GM23338 (cell line): ENCODE measurements around the gene MYH10. TPM values are rescaled to one million over a fixed set of nuclear protein-coding genes. Genes with fewer than 3 reads are reported as not detected.

Experiments
- ATAC-seq: fragments of 200-7000 bp; cut with Tn5 transposase; 3 replicates; pipeline ENCODE4 v1.9.1; 2020
- DNase-seq: peaks from one replicate; pipeline ENCODE4 v3.0.0-alpha.2; 2015; ENCODE audit warnings: low spot score
- H2AFZ ChIP-seq: fragments of 200-600 bp; sonication (generic); 2 replicates; pipeline ENCODE4 v1.8.0; 2016; ENCODE audit warnings: antibody characterized with exemption, mild to moderate bottlenecking, moderate library complexity
- H3F3A ChIP-seq: fragments of 200-600 bp; sonication (generic); replicated peaks from 2 replicates; pipeline ENCODE4 v1.8.0; 2017; ENCODE audit warnings: antibody characterized with exemption, mixed run types, low read depth
- H3K27ac ChIP-seq: fragments of 200-600 bp; sonication (generic); 2 replicates; pipeline ENCODE4 v1.6.1; 2016; ENCODE audit warnings: low read depth
- H3K27me3 ChIP-seq: fragments of 200-600 bp; sonication (generic); 2 replicates; pipeline ENCODE4 v1.8.0; 2016; ENCODE audit warnings: mild to moderate bottlenecking, mixed run types, moderate library complexity; ENCODE audit not compliant: insufficient read depth
- H3K36me3 ChIP-seq: fragments of 200-600 bp; sonication (generic); 2 replicates; pipeline ENCODE4 v1.8.0; 2016; ENCODE audit warnings: mild to moderate bottlenecking; ENCODE audit not compliant: insufficient read depth
- H3K4me1 ChIP-seq: fragments of 200-600 bp; sonication (generic); 2 replicates; pipeline ENCODE4 v1.8.0; 2016; ENCODE audit warnings: mild to moderate bottlenecking, moderate library complexity; ENCODE audit not compliant: insufficient read depth
- H3K4me2 ChIP-seq: fragments of 200-600 bp; sonication (generic); 2 replicates; pipeline ENCODE4 v1.7.1; 2017; ENCODE audit warnings: mixed run types
- H3K4me3 ChIP-seq: fragments of 200-600 bp; sonication (generic); 2 replicates; pipeline ENCODE4 v1.6.1; 2016; ENCODE audit warnings: mixed run types
- H3K79me2 ChIP-seq: fragments of 200-600 bp; sonication (generic); replicated peaks from 2 replicates; pipeline ENCODE4 v1.8.0; 2017; ENCODE audit warnings: mild to moderate bottlenecking; ENCODE audit not compliant: insufficient read depth
- H3K9me2 ChIP-seq: fragments of 200-600 bp; sonication (generic); 2 replicates; pipeline ENCODE4 v1.8.0; 2017; ENCODE audit not compliant: insufficient read depth
- H4K20me1 ChIP-seq: fragments of 200-600 bp; sonication (generic); replicated peaks from 2 replicates; pipeline ENCODE4 v1.8.0; 2017; ENCODE audit warnings: mild to moderate bottlenecking; ENCODE audit not compliant: insufficient read depth
- H3K27ac Mint-ChIP-seq: 2 replicates; pipeline ENCODE4 v1.8.0; 2020; ENCODE audit warnings: inconsistent platforms, mild to moderate bottlenecking, moderate library complexity, mixed read lengths
- H3K27me3 Mint-ChIP-seq: 3 replicates; pipeline ENCODE4 v1.8.0; 2022; ENCODE audit warnings: low read depth, mild to moderate bottlenecking, moderate library complexity, mixed read lengths, inconsistent platforms; ENCODE audit not compliant: insufficient read depth, poor library complexity
- H3K36me3 Mint-ChIP-seq: 3 replicates; pipeline ENCODE4 v1.8.0; 2021; ENCODE audit warnings: low read depth, mild to moderate bottlenecking, inconsistent platforms, moderate library complexity, mixed read lengths
- H3K4me1 Mint-ChIP-seq: 3 replicates; pipeline ENCODE4 v1.8.0; 2020; ENCODE audit warnings: mild to moderate bottlenecking, inconsistent platforms, mixed read lengths
- H3K4me3 Mint-ChIP-seq: 3 replicates; pipeline ENCODE4 v1.8.0; 2021; ENCODE audit warnings: moderate library complexity, mild to moderate bottlenecking, inconsistent platforms, mixed read lengths
- H3K9me3 Mint-ChIP-seq: 3 replicates; pipeline ENCODE4 v1.8.0; 2020; ENCODE audit warnings: moderate library complexity, mild to moderate bottlenecking, inconsistent platforms, mixed read lengths
- CREB1 ChIP-seq: fragments of 250-450 bp; sonication (Bioruptor Pico); IDR thresholded peaks from 2 replicates; pipeline ENCODE4 v1.5.0; 2020; ENCODE audit warnings: low read depth, mild to moderate bottlenecking, moderate library complexity
- EZH2 ChIP-seq: fragments of 200-600 bp; sonication (generic); IDR thresholded peaks from one replicate; pipeline ENCODE4 v1.8.0; 2017; ENCODE audit warnings: antibody characterized with exemption, mild to moderate bottlenecking, low read depth; ENCODE audit not compliant: unreplicated experiment
- EZH2phosphoT487 ChIP-seq: fragments of 200-600 bp; sonication (generic); IDR thresholded peaks from one replicate; pipeline ENCODE4 v1.8.1; 2018; ENCODE audit warnings: antibody characterized with exemption; ENCODE audit not compliant: unreplicated experiment
- JUNB ChIP-seq: IDR thresholded peaks from one replicate; pipeline ENCODE4 v1.6.1; 2016; ENCODE audit warnings: antibody characterized with exemption; ENCODE audit not compliant: unreplicated experiment
- NANOG ChIP-seq: IDR thresholded peaks from 2 replicates; pipeline ENCODE4 v1.6.1; 2016; ENCODE audit warnings: antibody characterized with exemption, borderline replicate concordance
- POLR2AphosphoS5 ChIP-seq: IDR thresholded peaks from 2 replicates; pipeline ENCODE4 v1.6.1; 2016; ENCODE audit warnings: antibody characterized with exemption, low read depth
- STAT1 ChIP-seq: IDR thresholded peaks from one replicate; pipeline ENCODE4 v1.6.1; 2016; ENCODE audit warnings: antibody characterized with exemption; ENCODE audit not compliant: unreplicated experiment
- ZNF114 ChIP-seq: fragments of 250-450 bp; sonication (Bioruptor Pico); IDR thresholded peaks from 2 replicates; pipeline ENCODE4 v1.5.0; 2020; ENCODE audit warnings: mild to moderate bottlenecking, moderate library complexity
- ZNF331 ChIP-seq: fragments of 250-450 bp; sonication (Bioruptor Pico); IDR thresholded peaks from 2 replicates; pipeline ENCODE4 v1.5.0; 2020; ENCODE audit warnings: low read depth, mild to moderate bottlenecking, moderate library complexity
- polyA plus RNA-seq: library from polyadenylated mRNA; unstranded; fragments of >200 nt; fragmentation: Nextera tagmentation; extraction: Ambion mirVana; gene quantifications from 2 replicates; pipeline ENCODE4 v1.2.1, GENCODE V29; 2016
- total RNA-seq: library from RNA; depleted of rRNA; stranded (reverse); fragments of >200 nt; shearing (Covaris generic); gene quantifications from 2 replicates; pipeline ENCODE4 v1.2.3, GENCODE V29; 2014
- TF ChIP-seq, protein P1 (sequence below): IDR thresholded peaks from 2 replicates; pipeline ENCODE4 v1.6.1; 2016; ENCODE audit warnings: antibody characterized with exemption
- TF ChIP-seq, protein P2 (sequence below), 2 experiments: fragments of 200-600 bp in 1 of 2; sonication (generic) in 1 of 2; conservative IDR thresholded peaks; 2 replicates each; pipeline versions ENCODE4 v1.5.1 to v1.6.1; 2016 to 2017; ENCODE audit warnings: antibody characterized with exemption in 2 of 2, low read depth in 2 of 2, mild to moderate bottlenecking in 2 of 2, moderate library complexity in 1 of 2
- TF ChIP-seq, protein P3 (sequence below): fragments of 250-450 bp; sonication (Bioruptor Pico); IDR thresholded peaks from 2 replicates; pipeline ENCODE4 v1.5.0; 2020; ENCODE audit warnings: mild to moderate bottlenecking, moderate library complexity
- TF ChIP-seq, protein P4 (sequence below): IDR thresholded peaks from one replicate; pipeline ENCODE4 v1.6.1; 2018; ENCODE audit warnings: antibody characterized with exemption; ENCODE audit not compliant: unreplicated experiment

Gene MYH10
- total and polyA plus RNA-seq, 2 experiments from 2014 or later: 89.5 to 230 TPM

DNA sequence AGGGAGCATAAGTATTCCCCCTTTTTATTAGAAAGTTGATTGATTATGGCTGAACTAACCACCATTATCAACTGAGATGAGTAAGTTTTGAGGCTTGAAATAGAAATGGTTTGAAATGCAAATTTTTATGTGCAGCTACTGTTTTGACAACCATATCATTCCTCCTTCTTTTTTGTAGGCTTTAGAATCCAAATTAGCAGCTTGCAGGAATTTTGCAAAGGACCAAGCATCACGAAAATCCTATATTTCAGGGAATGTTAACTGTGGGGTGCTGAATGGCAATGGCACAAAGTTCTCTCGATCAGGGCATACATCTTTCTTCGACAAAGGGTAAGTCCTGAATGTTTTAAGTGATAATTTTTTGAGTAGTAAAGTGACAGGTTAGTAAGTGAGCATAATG lies 170.7 kb downstream of the MYH10 start:
- ATAC-seq (no peak), DNase-seq (no peak)
- H3F3A ChIP-seq: no peaks in the 10 kb centered on the region
- H3K9me3 Mint-ChIP-seq: no peaks in the 10 kb centered on the region
- no peaks in the 10 kb centered on the region for H3K4me1 Mint-ChIP-seq
- H3K4me3 ChIP-seq: no peak overlapping the region
- TF ChIP-seq JUNB: no peak
- TF ChIP-seq, protein P1, sequence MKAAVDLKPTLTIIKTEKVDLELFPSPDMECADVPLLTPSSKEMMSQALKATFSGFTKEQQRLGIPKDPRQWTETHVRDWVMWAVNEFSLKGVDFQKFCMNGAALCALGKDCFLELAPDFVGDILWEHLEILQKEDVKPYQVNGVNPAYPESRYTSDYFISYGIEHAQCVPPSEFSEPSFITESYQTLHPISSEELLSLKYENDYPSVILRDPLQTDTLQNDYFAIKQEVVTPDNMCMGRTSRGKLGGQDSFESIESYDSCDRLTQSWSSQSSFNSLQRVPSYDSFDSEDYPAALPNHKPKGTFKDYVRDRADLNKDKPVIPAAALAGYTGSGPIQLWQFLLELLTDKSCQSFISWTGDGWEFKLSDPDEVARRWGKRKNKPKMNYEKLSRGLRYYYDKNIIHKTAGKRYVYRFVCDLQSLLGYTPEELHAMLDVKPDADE: no peak
- TF ChIP-seq EZH2: no peak
- TF ChIP-seq ZNF331: no peak
- no peak for TF ChIP-seq EZH2phosphoT487
- TF ChIP-seq CREB1: no peak
- TF ChIP-seq, protein P2, sequence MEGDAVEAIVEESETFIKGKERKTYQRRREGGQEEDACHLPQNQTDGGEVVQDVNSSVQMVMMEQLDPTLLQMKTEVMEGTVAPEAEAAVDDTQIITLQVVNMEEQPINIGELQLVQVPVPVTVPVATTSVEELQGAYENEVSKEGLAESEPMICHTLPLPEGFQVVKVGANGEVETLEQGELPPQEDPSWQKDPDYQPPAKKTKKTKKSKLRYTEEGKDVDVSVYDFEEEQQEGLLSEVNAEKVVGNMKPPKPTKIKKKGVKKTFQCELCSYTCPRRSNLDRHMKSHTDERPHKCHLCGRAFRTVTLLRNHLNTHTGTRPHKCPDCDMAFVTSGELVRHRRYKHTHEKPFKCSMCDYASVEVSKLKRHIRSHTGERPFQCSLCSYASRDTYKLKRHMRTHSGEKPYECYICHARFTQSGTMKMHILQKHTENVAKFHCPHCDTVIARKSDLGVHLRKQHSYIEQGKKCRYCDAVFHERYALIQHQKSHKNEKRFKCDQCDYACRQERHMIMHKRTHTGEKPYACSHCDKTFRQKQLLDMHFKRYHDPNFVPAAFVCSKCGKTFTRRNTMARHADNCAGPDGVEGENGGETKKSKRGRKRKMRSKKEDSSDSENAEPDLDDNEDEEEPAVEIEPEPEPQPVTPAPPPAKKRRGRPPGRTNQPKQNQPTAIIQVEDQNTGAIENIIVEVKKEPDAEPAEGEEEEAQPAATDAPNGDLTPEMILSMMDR (conservative IDR thresholded peaks at IDR 0.05; ENCODE audit: low read depth in 2 of 2): no peak
- no peak for TF ChIP-seq STAT1
- no peak for TF ChIP-seq NANOG
- TF ChIP-seq, protein P3, sequence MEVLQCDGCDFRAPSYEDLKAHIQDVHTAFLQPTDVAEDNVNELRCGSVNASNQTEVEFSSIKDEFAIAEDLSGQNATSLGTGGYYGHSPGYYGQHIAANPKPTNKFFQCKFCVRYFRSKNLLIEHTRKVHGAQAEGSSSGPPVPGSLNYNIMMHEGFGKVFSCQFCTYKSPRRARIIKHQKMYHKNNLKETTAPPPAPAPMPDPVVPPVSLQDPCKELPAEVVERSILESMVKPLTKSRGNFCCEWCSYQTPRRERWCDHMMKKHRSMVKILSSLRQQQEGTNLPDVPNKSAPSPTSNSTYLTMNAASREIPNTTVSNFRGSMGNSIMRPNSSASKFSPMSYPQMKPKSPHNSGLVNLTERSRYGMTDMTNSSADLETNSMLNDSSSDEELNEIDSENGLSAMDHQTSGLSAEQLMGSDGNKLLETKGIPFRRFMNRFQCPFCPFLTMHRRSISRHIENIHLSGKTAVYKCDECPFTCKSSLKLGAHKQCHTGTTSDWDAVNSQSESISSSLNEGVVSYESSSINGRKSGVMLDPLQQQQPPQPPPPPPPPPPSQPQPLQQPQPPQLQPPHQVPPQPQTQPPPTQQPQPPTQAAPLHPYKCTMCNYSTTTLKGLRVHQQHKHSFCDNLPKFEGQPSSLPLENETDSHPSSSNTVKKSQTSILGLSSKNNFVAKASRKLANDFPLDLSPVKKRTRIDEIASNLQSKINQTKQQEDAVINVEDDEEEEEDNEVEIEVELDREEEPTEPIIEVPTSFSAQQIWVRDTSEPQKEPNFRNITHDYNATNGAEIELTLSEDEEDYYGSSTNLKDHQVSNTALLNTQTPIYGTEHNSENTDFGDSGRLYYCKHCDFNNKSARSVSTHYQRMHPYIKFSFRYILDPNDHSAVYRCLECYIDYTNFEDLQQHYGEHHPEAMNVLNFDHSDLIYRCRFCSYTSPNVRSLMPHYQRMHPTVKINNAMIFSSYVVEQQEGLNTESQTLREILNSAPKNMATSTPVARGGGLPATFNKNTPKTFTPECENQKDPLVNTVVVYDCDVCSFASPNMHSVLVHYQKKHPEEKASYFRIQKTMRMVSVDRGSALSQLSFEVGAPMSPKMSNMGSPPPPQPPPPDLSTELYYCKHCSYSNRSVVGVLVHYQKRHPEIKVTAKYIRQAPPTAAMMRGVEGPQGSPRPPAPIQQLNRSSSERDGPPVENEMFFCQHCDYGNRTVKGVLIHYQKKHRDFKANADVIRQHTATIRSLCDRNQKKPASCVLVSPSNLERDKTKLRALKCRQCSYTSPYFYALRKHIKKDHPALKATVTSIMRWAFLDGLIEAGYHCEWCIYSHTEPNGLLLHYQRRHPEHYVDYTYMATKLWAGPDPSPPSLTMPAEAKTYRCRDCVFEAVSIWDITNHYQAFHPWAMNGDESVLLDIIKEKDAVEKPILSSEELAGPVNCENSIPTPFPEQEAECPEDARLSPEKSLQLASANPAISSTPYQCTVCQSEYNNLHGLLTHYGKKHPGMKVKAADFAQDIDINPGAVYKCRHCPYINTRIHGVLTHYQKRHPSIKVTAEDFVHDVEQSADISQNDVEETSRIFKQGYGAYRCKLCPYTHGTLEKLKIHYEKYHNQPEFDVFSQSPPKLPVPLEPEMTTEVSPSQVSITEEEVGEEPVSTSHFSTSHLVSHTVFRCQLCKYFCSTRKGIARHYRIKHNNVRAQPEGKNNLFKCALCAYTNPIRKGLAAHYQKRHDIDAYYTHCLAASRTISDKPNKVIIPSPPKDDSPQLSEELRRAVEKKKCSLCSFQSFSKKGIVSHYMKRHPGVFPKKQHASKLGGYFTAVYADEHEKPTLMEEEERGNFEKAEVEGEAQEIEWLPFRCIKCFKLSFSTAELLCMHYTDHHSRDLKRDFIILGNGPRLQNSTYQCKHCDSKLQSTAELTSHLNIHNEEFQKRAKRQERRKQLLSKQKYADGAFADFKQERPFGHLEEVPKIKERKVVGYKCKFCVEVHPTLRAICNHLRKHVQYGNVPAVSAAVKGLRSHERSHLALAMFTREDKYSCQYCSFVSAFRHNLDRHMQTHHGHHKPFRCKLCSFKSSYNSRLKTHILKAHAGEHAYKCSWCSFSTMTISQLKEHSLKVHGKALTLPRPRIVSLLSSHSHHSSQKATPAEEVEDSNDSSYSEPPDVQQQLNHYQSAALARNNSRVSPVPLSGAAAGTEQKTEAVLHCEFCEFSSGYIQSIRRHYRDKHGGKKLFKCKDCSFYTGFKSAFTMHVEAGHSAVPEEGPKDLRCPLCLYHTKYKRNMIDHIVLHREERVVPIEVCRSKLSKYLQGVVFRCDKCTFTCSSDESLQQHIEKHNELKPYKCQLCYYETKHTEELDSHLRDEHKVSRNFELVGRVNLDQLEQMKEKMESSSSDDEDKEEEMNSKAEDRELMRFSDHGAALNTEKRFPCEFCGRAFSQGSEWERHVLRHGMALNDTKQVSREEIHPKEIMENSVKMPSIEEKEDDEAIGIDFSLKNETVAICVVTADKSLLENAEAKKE (CRISPR knock-in tag): no peak
- no peak for TF ChIP-seq POLR2AphosphoS5
- no peak for TF ChIP-seq ZNF114
- TF ChIP-seq, protein P4, sequence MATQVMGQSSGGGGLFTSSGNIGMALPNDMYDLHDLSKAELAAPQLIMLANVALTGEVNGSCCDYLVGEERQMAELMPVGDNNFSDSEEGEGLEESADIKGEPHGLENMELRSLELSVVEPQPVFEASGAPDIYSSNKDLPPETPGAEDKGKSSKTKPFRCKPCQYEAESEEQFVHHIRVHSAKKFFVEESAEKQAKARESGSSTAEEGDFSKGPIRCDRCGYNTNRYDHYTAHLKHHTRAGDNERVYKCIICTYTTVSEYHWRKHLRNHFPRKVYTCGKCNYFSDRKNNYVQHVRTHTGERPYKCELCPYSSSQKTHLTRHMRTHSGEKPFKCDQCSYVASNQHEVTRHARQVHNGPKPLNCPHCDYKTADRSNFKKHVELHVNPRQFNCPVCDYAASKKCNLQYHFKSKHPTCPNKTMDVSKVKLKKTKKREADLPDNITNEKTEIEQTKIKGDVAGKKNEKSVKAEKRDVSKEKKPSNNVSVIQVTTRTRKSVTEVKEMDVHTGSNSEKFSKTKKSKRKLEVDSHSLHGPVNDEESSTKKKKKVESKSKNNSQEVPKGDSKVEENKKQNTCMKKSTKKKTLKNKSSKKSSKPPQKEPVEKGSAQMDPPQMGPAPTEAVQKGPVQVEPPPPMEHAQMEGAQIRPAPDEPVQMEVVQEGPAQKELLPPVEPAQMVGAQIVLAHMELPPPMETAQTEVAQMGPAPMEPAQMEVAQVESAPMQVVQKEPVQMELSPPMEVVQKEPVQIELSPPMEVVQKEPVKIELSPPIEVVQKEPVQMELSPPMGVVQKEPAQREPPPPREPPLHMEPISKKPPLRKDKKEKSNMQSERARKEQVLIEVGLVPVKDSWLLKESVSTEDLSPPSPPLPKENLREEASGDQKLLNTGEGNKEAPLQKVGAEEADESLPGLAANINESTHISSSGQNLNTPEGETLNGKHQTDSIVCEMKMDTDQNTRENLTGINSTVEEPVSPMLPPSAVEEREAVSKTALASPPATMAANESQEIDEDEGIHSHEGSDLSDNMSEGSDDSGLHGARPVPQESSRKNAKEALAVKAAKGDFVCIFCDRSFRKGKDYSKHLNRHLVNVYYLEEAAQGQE: no peak
- no peak overlapping the region for H2AFZ ChIP-seq
- peaks cover 12% of the 10 kb centered on the region for H3K36me3 ChIP-seq
- no peak overlapping the region for H3K27ac ChIP-seq
- H3K36me3 Mint-ChIP-seq: peaks cover 22% of the 10 kb centered on the region
- peaks cover 8% of the 10 kb centered on the region for H4K20me1 ChIP-seq
- no peak overlapping the region for H3K4me2 ChIP-seq
- H3K79me2 ChIP-seq: peaks cover 5% of the 10 kb centered on the region; the same call in 1 of the 2 replicates
- no peak overlapping the region for H3K4me3 Mint-ChIP-seq
- no peak overlapping the region for H3K27ac Mint-ChIP-seq
- H3K9me2 ChIP-seq: no peaks in the 10 kb centered on the region
- H3K4me1 ChIP-seq: no peaks in the 10 kb centered on the region
- no peaks in the 10 kb centered on the region for H3K27me3 ChIP-seq
- H3K27me3 Mint-ChIP-seq: no peaks in the 10 kb centered on the region
